ENCODE measurements around the gene SHTN1.

DNA sequence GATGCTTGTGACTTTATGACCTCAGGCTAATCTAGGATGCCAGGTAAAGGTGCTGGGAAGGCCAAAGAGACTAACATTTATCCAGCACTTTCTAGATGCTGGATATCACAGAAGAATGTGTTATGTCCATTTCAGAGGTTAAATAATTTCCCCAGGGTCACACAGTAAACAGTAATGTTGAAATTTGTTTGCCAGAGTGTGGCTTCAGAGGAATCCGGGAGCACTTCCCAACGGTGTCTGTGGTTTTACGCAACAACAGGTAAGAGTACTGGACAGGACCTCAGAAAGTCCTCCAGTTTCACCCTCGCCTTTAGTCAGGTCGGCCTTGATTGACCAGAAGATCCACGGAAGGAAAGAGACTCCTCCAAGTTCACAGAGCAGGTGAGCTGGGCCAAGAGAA lies 1.7 kb downstream of the SHTN1 start:
- TF ChIP-seq, protein P1, sequence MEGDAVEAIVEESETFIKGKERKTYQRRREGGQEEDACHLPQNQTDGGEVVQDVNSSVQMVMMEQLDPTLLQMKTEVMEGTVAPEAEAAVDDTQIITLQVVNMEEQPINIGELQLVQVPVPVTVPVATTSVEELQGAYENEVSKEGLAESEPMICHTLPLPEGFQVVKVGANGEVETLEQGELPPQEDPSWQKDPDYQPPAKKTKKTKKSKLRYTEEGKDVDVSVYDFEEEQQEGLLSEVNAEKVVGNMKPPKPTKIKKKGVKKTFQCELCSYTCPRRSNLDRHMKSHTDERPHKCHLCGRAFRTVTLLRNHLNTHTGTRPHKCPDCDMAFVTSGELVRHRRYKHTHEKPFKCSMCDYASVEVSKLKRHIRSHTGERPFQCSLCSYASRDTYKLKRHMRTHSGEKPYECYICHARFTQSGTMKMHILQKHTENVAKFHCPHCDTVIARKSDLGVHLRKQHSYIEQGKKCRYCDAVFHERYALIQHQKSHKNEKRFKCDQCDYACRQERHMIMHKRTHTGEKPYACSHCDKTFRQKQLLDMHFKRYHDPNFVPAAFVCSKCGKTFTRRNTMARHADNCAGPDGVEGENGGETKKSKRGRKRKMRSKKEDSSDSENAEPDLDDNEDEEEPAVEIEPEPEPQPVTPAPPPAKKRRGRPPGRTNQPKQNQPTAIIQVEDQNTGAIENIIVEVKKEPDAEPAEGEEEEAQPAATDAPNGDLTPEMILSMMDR (IDR thresholded peaks at IDR 0.05): no peak
- no peak for TF ChIP-seq POLR2AphosphoS5 (IDR thresholded peaks at IDR 0.05)

Data from suprapubic skin (tissue), 3 donors.